ENCODE data around the gene DNAJB2. TPM values are rescaled to one million over a fixed set of nuclear protein-coding genes. Genes with fewer than 3 reads are reported as not detected.

Gene DNAJB2
- total RNA-seq, 2 experiments from 2014 or later = 49.9 to 58.7 TPM

DNA sequence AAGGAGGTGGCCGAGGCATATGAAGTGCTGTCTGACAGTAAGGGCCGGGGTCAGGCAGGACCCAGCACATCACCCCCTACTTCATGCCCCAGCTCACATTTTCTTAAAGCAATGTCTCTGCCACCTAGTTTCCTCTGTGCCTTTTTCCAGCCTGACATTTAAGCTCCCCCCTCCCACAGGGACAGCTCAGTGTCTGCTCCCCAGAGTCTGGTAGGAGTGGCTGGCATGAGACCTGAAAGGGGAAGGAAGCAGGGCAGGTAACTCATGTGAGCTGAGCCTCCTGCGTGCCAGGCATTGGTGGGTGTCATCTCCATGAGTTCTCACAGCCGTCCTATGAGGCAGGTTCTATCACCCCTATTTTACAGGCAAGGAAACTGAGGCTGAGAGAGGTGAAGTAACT lies 1.5 kb downstream of the DNAJB2 start:
- TF ChIP-seq EZH2phosphoT487 (IDR thresholded peaks at IDR 0.05; ENCODE audit: borderline replicate concordance, low read depth, low read length) (no peak), CTCF (conservative IDR thresholded peaks at IDR 0.05; ENCODE audit: low read length) (no peak)
- CTCF ChIA-PET (ENCODE audit: unreplicated experiment) = interaction anchor here (0.5 to 2.1 kb wide), 2 partner anchors 14 to 1877 kb away, joined by 3 to 8 read pairs; no protein-coding TSS in a partner anchor
- Histone ChIP-seq H3K4me2 (ENCODE audit: low read length) (peak overlapping the region; percentile 81), H3K79me2 (ENCODE audit: insufficient read depth, low read depth, low read length) (peaks cover 19% of the 10 kb centered on the region; the same call in 1 of the 2 replicates), H3K4me1 (ENCODE audit: insufficient read depth, low read length, poor library complexity, severe bottlenecking) (peaks cover 36% of the 10 kb centered on the region), H4K20me1 (ENCODE audit: insufficient read depth, low read length) (peaks cover 5% of the 10 kb centered on the region), H3K4me3 (ENCODE audit: low read depth, low read length, poor library complexity, severe bottlenecking) (peak overlapping the region; percentile 83), H3K27ac (ENCODE audit: low read depth, low read length, poor library complexity, severe bottlenecking) (peak overlapping the region; percentile 90), H3K9me3 (ENCODE audit: low read length) (no peaks in the 10 kb centered on the region), H3K36me3 (ENCODE audit: insufficient read depth, low read length) (peaks cover 52% of the 10 kb centered on the region), H2AFZ (ENCODE audit: low read length) (no peak overlapping the region), H3K9me2 (ENCODE audit: insufficient read depth, low read length) (no peaks in the 10 kb centered on the region)
- no peak for DNase-seq (ENCODE audit: low spot score)
- intact Hi-C loops (cut with micrococcal nuclease; ENCODE audit: unreplicated experiment) = no loop called here
- TSS peak; percentile 46 for BruUV-seq (replicated peaks)
- POLR2A ChIA-PET = interaction anchor here (0.5 to 2.4 kb wide), 3 partner anchors 11 to 109 kb away, joined by 3 to 13 read pairs (median 5); no protein-coding TSS in a partner anchor

DNA sequence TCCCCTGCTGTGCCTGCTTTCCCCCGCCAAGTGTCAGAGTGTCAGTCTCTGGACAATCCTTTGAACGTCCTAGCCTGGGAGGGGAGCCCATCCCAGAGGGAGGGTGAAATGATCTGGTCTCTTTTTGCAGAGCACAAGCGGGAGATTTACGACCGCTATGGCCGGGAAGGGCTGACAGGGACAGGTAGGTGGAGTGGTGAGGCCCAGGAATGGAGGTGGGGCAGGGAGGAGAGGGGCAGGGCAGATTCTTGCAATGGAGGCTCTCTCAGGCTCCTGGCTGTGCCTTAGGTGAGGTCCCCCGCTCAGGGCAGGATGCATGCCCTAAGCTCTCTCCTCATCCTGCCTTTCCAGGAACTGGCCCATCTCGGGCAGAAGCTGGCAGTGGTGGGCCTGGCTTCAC lies 2.4 kb downstream of the DNAJB2 start:
- Histone ChIP-seq H3K4me3 (ENCODE audit: low read depth, low read length, poor library complexity, severe bottlenecking) (no peak overlapping the region), H3K4me2 (ENCODE audit: low read length) (no peak overlapping the region), H3K79me2 (ENCODE audit: insufficient read depth, low read depth, low read length) (peaks cover 19% of the 10 kb centered on the region; the same call in 1 of the 2 replicates), H3K9me2 (ENCODE audit: insufficient read depth, low read length) (no peaks in the 10 kb centered on the region), H3K4me1 (ENCODE audit: insufficient read depth, low read length, poor library complexity, severe bottlenecking) (peaks cover 36% of the 10 kb centered on the region), H3K9me3 (ENCODE audit: low read length) (no peaks in the 10 kb centered on the region), H4K20me1 (ENCODE audit: insufficient read depth, low read length) (peaks cover 5% of the 10 kb centered on the region), H3K27ac (ENCODE audit: low read depth, low read length, poor library complexity, severe bottlenecking) (no peak overlapping the region), H3K36me3 (ENCODE audit: insufficient read depth, low read length) (peaks cover 54% of the 10 kb centered on the region), H2AFZ (ENCODE audit: low read length) (no peak overlapping the region)
- ChIA-PET POLR2A (interaction anchor here (0.6 to 2.4 kb wide), 2 partner anchors 13 to 623 kb away, joined by 3 to 13 read pairs; no protein-coding TSS in a partner anchor), CTCF (ENCODE audit: unreplicated experiment) (interaction anchor here (2.1 kb wide), 1 partner anchor 14 kb away, joined by 8 read pairs; no protein-coding TSS in a partner anchor)
- no peak for DNase-seq (ENCODE audit: low spot score)
- TF ChIP-seq CTCF (conservative IDR thresholded peaks at IDR 0.05; ENCODE audit: low read length) = no peak
- TF ChIP-seq EZH2phosphoT487 (IDR thresholded peaks at IDR 0.05; ENCODE audit: borderline replicate concordance, low read depth, low read length) = no peak
- no TSS peak for BruUV-seq (replicated peaks)
- intact Hi-C loops (cut with micrococcal nuclease; ENCODE audit: unreplicated experiment) = no loop called here

DNA sequence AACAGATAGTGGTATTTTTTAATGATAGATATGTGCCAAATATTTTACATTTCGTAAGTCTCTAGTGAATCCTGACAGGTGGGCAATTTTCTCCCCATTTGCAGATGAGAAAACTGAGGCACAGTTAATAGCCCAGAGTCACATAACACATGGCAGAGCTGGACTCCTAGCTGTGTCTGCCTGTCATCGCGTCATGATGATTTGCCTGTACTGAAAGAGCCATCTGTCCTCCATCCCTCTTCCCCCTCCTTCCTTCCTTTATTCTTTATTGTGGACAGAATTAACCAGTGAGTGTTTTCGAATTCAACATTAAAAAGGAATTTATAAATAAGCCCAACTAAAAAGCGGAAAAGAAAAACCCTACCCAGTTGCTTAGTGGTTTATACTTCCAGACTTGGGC lies 3.2 kb downstream of the DNAJB2 start:
- intact Hi-C loops (cut with micrococcal nuclease; ENCODE audit: unreplicated experiment) = no loop called here
- no peak overlapping the region for H3K4me2 ChIP-seq (ENCODE audit: low read length)
- CTCF ChIA-PET (ENCODE audit: unreplicated experiment) = no interaction called here
- peaks cover 13% of the 10 kb centered on the region; the same call in 1 of the 2 replicates for H3K79me2 ChIP-seq (ENCODE audit: insufficient read depth, low read depth, low read length)
- H3K9me3 ChIP-seq (ENCODE audit: low read length) = no peaks in the 10 kb centered on the region
- peaks cover 29% of the 10 kb centered on the region for H3K4me1 ChIP-seq (ENCODE audit: insufficient read depth, low read length, poor library complexity, severe bottlenecking)
- BruUV-seq (replicated peaks) = no TSS peak
- H3K9me2 ChIP-seq (ENCODE audit: insufficient read depth, low read length) = no peaks in the 10 kb centered on the region
- POLR2A ChIA-PET = interaction anchor here (2.4 kb wide), 1 partner anchor 12 kb away, joined by 13 read pairs; no protein-coding TSS in a partner anchor
- peaks cover 54% of the 10 kb centered on the region for H3K36me3 ChIP-seq (ENCODE audit: insufficient read depth, low read length)
- no peak for TF ChIP-seq EZH2phosphoT487 (IDR thresholded peaks at IDR 0.05; ENCODE audit: borderline replicate concordance, low read depth, low read length)
- TF ChIP-seq CTCF (conservative IDR thresholded peaks at IDR 0.05; ENCODE audit: low read length) = no peak
- H3K27ac ChIP-seq (ENCODE audit: low read depth, low read length, poor library complexity, severe bottlenecking) = no peak overlapping the region
- no peak for DNase-seq (ENCODE audit: low spot score)
- H2AFZ ChIP-seq (ENCODE audit: low read length) = no peak overlapping the region
- peaks cover 5% of the 10 kb centered on the region for H4K20me1 ChIP-seq (ENCODE audit: insufficient read depth, low read length)
- no peak overlapping the region for H3K4me3 ChIP-seq (ENCODE audit: low read depth, low read length, poor library complexity, severe bottlenecking)

Data from OCI-LY7 (cell line).